Lower lobe of right lung (tissue), 2 donors: ENCODE measurements around the gene ETV6. TPM values are rescaled to one million over a fixed set of nuclear protein-coding genes. Genes with fewer than 3 reads are reported as not detected.

Experiments
- ATAC-seq, 2 donors: fragments of 200-7000 bp; cut with Tn5 transposase; one replicate each; pipeline ENCODE4 v1.9.1; 2020 to 2022; ENCODE audit warnings: mild to moderate bottlenecking in 2 of 2, moderate library complexity in 2 of 2
- DNase-seq: peaks from one replicate; pipeline ENCODE4 v3.0.0-alpha.2; 2020
- H3K27ac ChIP-seq: fragments of 200-600 bp; one replicate; pipeline ENCODE4 v1.8.0; 2022
- H3K27me3 ChIP-seq: fragments of 200-600 bp; one replicate; pipeline ENCODE4 v1.8.0; 2022; ENCODE audit warnings: low read depth
- H3K36me3 ChIP-seq: fragments of 200-600 bp; one replicate; pipeline ENCODE4 v1.8.0; 2022; ENCODE audit warnings: mild to moderate bottlenecking
- H3K4me1 ChIP-seq: fragments of 200-600 bp; one replicate; pipeline ENCODE4 v1.8.0; 2022
- H3K4me3 ChIP-seq: fragments of 200-600 bp; one replicate; pipeline ENCODE4 v1.8.0; 2022; ENCODE audit warnings: mild to moderate bottlenecking
- H3K9me3 ChIP-seq: fragments of 200-600 bp; one replicate; pipeline ENCODE4 v1.8.0; 2022
- CTCF ChIP-seq: fragments of 200-600 bp; IDR thresholded peaks from one replicate; pipeline ENCODE4 v1.8.0; 2022; ENCODE audit warnings: antibody characterized with exemption, mild to moderate bottlenecking
- intact Hi-C: fragments of 100-400 bp; cut with DNase I; formaldehyde crosslinking; loops from one replicate; pipeline ENCODE4 v1.11.0; 2022
- total RNA-seq: library from RNA; stranded (reverse); fragmentation: NEBNext Ultra II Directional; extraction: Animal tissue kit (Norgen Biotek cat#: 25700); gene quantifications from one replicate; pipeline ENCODE4 v1.2.1, GENCODE V29; 2021
- donor health status: DM: no; HTN: yes; CAD: no; lungs with severe emphysema.

Gene ETV6
- total RNA-seq, 1 donor from 2014 or later, result 48.4 TPM

DNA sequence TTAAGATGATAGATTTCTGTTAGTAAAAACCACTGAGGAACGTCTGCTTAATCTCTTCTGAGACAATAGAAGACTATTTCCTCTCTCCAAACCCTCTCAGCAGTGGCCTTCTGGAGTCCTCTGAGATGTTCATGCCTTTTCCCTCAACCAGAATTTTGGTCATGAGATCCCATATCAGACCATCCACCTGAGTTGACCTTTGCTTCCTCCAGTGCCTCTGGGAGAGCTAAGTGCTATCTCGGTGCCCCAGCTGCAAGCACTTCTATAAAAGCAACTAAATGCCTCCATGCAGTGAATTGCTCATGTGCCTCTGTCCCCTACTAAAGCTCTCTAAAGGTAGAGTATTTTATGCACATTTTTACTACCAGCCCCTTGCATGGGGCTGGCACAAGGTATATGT, 248.4 kb downstream of the ETV6 start:
- DNase-seq (no peak), ATAC-seq (no peak)
- peaks cover 13% of the 10 kb centered on the region for H3K36me3 ChIP-seq
- TF ChIP-seq CTCF, result no peak
- no peaks in the 10 kb centered on the region for H3K27me3 ChIP-seq
- H3K4me3 ChIP-seq, result no peak overlapping the region
- H3K4me1 ChIP-seq, result peaks cover 7% of the 10 kb centered on the region
- no peak overlapping the region for H3K27ac ChIP-seq
- H3K9me3 ChIP-seq, result no peaks in the 10 kb centered on the region
- intact Hi-C loops, result no loop called here

DNA sequence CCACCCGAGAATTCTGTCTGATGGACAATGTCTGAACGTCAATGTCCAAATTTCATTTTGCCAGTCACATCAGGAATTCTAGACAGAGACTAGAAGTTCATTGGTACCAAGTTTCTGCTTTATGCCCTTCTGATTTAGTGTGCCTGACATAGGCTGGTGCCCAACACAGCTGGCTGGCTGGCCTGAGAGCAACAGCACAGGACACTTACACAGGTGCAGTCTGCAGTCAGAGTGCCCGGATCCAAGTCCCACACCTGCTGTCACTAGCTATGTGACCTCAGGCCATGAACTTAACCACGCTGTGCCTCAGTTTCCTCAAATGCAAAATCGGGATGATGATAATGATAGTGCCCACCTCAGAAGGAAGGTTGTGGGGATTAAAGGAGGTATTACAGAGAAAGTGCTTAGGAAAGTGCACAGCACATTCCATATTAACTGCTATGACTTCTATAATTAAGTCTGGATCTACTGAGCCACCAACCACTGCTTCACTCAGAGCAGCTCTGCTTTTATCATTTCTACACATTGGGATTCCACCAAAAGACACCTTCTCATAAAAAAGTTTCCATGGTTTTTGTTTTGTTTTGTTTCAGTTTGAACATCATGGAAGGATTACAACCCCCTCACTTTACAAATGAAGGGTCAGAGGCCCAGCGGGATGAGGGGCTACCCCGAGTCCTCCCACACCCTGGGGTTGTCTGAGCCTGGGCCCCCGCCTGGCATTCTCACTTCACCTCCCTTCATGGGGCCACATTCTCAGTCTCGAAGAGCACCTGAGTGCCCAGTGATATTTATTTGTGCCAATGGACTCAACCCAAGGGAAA, 252.4 kb downstream of the ETV6 start:
- H3K36me3 ChIP-seq, result no peaks in the 10 kb centered on the region
- intact Hi-C loops, result no loop called here
- ATAC-seq (no peak), DNase-seq (no peak)
- H3K4me1 ChIP-seq, result no peaks in the 10 kb centered on the region
- no peak overlapping the region for H3K4me3 ChIP-seq
- no peak overlapping the region for H3K27ac ChIP-seq
- no peaks in the 10 kb centered on the region for H3K9me3 ChIP-seq
- no peak for TF ChIP-seq CTCF
- no peaks in the 10 kb centered on the region for H3K27me3 ChIP-seq

DNA sequence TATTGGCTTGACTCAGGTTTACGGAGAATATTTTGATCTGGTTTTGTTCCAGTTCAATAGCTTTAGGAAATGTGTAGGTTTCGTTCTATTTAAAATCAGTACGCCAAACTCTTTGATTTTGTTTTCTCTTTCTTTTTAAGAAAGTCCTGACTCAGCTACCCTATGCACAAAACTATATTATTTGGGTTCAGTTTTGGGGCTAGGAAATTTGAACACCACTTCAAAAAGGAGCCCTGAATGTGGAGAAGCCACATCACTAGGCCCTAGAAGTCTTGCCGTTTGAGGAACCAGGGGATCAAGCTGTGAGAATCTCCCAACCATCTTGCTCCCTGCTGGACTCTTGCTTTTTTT, 253.0 kb downstream of the ETV6 start:
- H3K4me3 ChIP-seq, result no peak overlapping the region
- H3K27me3 ChIP-seq, result no peaks in the 10 kb centered on the region
- no peak overlapping the region for H3K27ac ChIP-seq
- ATAC-seq (no peak), DNase-seq (no peak)
- no peaks in the 10 kb centered on the region for H3K36me3 ChIP-seq
- H3K9me3 ChIP-seq, result no peaks in the 10 kb centered on the region
- intact Hi-C loops, result no loop called here
- no peak for TF ChIP-seq CTCF
- no peaks in the 10 kb centered on the region for H3K4me1 ChIP-seq

GRCh38 chr12:11904124-11904523, 254.7 kb downstream of the ETV6 start:
- ATAC-seq (no peak), DNase-seq (no peak)
- no peak for TF ChIP-seq CTCF
- Histone ChIP-seq H3K9me3 (peaks cover 4% of the 10 kb centered on the region), H3K4me1 (no peaks in the 10 kb centered on the region), H3K27me3 (no peaks in the 10 kb centered on the region), H3K27ac (no peak overlapping the region), H3K36me3 (no peaks in the 10 kb centered on the region), H3K4me3 (no peak overlapping the region)
- intact Hi-C loops, result no loop called here

GRCh38 chr12:11905534-11905933, 256.1 kb downstream of the ETV6 start:
- peaks cover 4% of the 10 kb centered on the region for H3K9me3 ChIP-seq
- no peak overlapping the region for H3K27ac ChIP-seq
- H3K36me3 ChIP-seq, result no peaks in the 10 kb centered on the region
- intact Hi-C loops, result no loop called here
- no peaks in the 10 kb centered on the region for H3K27me3 ChIP-seq
- no peak overlapping the region for H3K4me3 ChIP-seq
- DNase-seq (no peak), ATAC-seq (no peak)
- no peaks in the 10 kb centered on the region for H3K4me1 ChIP-seq
- TF ChIP-seq CTCF, result no peak
